Fibroblast of lung (primary cell): Measurements from ENCODE around the gene BORCS6. TPM values are rescaled to one million over a fixed set of nuclear protein-coding genes. Genes with fewer than 3 reads are reported as not detected.

Source experiments
- DNase-seq, 2 donors: peaks; one replicate each; pipeline versions ENCODE4 v3.0.0 to v3.0.0-alpha.2; 2010; ENCODE audit warnings: low read depth in 2 of 2
- H2AFZ ChIP-seq: 2 replicates; pipeline ENCODE4 v1.5.1; 2012; ENCODE audit warnings: low read length, control low read depth, inconsistent platforms
- H3K27ac ChIP-seq: 2 replicates; pipeline ENCODE4 v1.5.1; 2011; ENCODE audit warnings: low read length, control low read depth; ENCODE audit not compliant: insufficient read depth
- H3K27me3 ChIP-seq: 2 replicates; pipeline ENCODE4 v1.5.1; 2011; ENCODE audit warnings: mild to moderate bottlenecking, low read length; ENCODE audit not compliant: control insufficient read depth, insufficient read depth
- H3K36me3 ChIP-seq: 2 replicates; pipeline ENCODE4 v1.5.1; 2011; ENCODE audit warnings: low read length; ENCODE audit not compliant: control insufficient read depth, insufficient read depth
- H3K4me1 ChIP-seq: 2 replicates; pipeline ENCODE4 v1.5.1; 2011; ENCODE audit warnings: low read length; ENCODE audit not compliant: control insufficient read depth, insufficient read depth; ENCODE audit errors: extremely low read depth
- H3K4me2 ChIP-seq: 2 replicates; pipeline ENCODE4 v1.5.1; 2011; ENCODE audit warnings: low read length, control low read depth; ENCODE audit not compliant: insufficient read depth; ENCODE audit errors: extremely low read depth
- H3K4me3 ChIP-seq, 4 experiments: fragments of 200-600 bp in 1 of 4; sonication (generic) in 1 of 4; replicated peaks in 1 of 4; 2 replicates each; pipeline ENCODE4 v1.5.1; 2011 to 2016; ENCODE audit warnings: low read length in 4 of 4, low read depth in 3 of 4, mild to moderate bottlenecking in 3 of 4, control low read depth in 2 of 4, inconsistent platforms in 1 of 4, mixed read lengths in 1 of 4; ENCODE audit not compliant: insufficient read depth in 1 of 4; ENCODE audit errors: control extremely low read depth in 1 of 4
- H3K79me2 ChIP-seq: 2 replicates; pipeline ENCODE4 v1.5.1; 2012; ENCODE audit warnings: mild to moderate bottlenecking, low read length, inconsistent platforms; ENCODE audit not compliant: control insufficient read depth, insufficient read depth
- H3K9ac ChIP-seq: 2 replicates; pipeline ENCODE4 v1.5.1; 2011; ENCODE audit warnings: mild to moderate bottlenecking, low read length, control low read depth; ENCODE audit not compliant: insufficient read depth
- H3K9me3 ChIP-seq: 2 replicates; pipeline ENCODE4 v1.5.1; 2012; ENCODE audit warnings: low read depth, low read length; ENCODE audit not compliant: control insufficient read depth, insufficient read depth
- H4K20me1 ChIP-seq: 2 replicates; pipeline ENCODE4 v1.5.1; 2011; ENCODE audit warnings: low read length; ENCODE audit not compliant: control insufficient read depth, insufficient read depth; ENCODE audit errors: extremely low read depth
- EZH2 ChIP-seq: IDR thresholded peaks from 2 replicates; pipeline ENCODE4 v1.5.1; 2012; ENCODE audit warnings: low read length, control low read depth, mild to moderate bottlenecking; ENCODE audit errors: missing control alignments
- polyA plus RNA-seq, 2 donors: library from polyadenylated mRNA; depleted of rRNA in 1 of 2; stranded (reverse) in 1 of 2; unstranded in 1 of 2; fragments of >200 nt; gene quantifications; 2 replicates each; pipeline ENCODE4 v1.2.1, GENCODE V29; 2011 to 2012; ENCODE audit warnings: missing spikeins in 1 of 2
- total RNA-seq: library from RNA; depleted of rRNA; stranded (reverse); fragments of >200 nt; gene quantifications from 2 replicates; pipeline ENCODE4 v1.2.1, GENCODE V29; 2014
- TF ChIP-seq, protein P1 (sequence below), 2 donors: IDR thresholded peaks in 1 of 2; conservative IDR thresholded peaks in 1 of 2; 1 replicate in 1 of 2; 2 replicates in 1 of 2; pipeline ENCODE4 v1.5.1; 2011 to 2012; ENCODE audit warnings: low read length in 2 of 2, control low read depth in 1 of 2, inconsistent platforms in 1 of 2, low read depth in 1 of 2, mild to moderate bottlenecking in 1 of 2

Gene BORCS6
- total and polyA plus RNA-seq, 2 donors (not counting 1 experiment from before 2014, with no cell fraction given), result 2.9 to 11.4 TPM

DNA sequence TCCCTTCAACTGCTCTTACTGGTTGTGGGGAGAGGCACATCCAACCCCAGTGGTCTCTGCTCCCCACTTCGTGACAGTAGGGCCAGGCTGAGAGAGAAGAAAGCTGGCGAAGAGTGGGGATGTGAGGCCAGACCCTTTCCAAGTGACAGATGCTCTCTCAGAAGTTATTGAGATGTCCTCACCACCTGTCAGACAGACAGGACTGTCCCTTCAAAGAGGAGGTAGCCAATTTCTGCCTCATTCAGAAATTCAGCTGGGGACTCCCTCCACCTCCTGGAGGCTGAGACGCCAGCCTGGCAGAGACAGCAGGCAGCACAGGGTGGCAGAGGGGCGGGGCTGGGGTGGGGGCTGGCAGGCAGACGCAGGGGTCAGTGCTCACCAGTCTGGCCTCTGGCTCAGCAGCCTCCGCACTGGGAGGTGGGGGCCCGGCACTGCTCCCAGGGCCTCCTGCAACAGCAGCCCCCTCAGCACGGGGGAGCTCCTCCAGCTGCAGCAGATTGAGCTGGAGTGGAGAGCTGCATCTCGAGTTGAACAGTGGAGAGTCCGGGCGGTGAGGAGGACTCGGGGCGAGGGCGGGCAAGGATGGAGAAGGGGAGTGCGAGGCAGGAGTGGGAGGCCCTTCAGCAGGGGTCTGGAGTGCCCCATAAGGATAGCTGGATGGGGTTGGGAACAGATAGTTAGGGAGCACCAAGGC is 46.9 kb downstream of the BORCS6 start:
- H4K20me1 ChIP-seq, result no peaks in the 10 kb centered on the region
- H3K9me3 ChIP-seq, result no peaks in the 10 kb centered on the region
- H2AFZ ChIP-seq, result no peak overlapping the region
- no peak for TF ChIP-seq EZH2
- TF ChIP-seq, protein P1, sequence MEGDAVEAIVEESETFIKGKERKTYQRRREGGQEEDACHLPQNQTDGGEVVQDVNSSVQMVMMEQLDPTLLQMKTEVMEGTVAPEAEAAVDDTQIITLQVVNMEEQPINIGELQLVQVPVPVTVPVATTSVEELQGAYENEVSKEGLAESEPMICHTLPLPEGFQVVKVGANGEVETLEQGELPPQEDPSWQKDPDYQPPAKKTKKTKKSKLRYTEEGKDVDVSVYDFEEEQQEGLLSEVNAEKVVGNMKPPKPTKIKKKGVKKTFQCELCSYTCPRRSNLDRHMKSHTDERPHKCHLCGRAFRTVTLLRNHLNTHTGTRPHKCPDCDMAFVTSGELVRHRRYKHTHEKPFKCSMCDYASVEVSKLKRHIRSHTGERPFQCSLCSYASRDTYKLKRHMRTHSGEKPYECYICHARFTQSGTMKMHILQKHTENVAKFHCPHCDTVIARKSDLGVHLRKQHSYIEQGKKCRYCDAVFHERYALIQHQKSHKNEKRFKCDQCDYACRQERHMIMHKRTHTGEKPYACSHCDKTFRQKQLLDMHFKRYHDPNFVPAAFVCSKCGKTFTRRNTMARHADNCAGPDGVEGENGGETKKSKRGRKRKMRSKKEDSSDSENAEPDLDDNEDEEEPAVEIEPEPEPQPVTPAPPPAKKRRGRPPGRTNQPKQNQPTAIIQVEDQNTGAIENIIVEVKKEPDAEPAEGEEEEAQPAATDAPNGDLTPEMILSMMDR (conservative IDR thresholded peaks at IDR 0.05 in 1 of 2, IDR thresholded peaks at IDR 0.05 in 1 of 2; ENCODE audit: low read depth in 1 of 2, low read length in 2 of 2), result no peak
- no peak for DNase-seq
- H3K4me1 ChIP-seq, result peaks cover 3% of the 10 kb centered on the region
- no peak overlapping the region for H3K9ac ChIP-seq
- H3K27me3 ChIP-seq, result no peaks in the 10 kb centered on the region
- H3K79me2 ChIP-seq, result no peaks in the 10 kb centered on the region
- H3K4me3 ChIP-seq, result no peak overlapping the region
- H3K4me2 ChIP-seq, result no peak overlapping the region
- no peak overlapping the region for H3K27ac ChIP-seq
- peaks cover 35% of the 10 kb centered on the region for H3K36me3 ChIP-seq

DNA sequence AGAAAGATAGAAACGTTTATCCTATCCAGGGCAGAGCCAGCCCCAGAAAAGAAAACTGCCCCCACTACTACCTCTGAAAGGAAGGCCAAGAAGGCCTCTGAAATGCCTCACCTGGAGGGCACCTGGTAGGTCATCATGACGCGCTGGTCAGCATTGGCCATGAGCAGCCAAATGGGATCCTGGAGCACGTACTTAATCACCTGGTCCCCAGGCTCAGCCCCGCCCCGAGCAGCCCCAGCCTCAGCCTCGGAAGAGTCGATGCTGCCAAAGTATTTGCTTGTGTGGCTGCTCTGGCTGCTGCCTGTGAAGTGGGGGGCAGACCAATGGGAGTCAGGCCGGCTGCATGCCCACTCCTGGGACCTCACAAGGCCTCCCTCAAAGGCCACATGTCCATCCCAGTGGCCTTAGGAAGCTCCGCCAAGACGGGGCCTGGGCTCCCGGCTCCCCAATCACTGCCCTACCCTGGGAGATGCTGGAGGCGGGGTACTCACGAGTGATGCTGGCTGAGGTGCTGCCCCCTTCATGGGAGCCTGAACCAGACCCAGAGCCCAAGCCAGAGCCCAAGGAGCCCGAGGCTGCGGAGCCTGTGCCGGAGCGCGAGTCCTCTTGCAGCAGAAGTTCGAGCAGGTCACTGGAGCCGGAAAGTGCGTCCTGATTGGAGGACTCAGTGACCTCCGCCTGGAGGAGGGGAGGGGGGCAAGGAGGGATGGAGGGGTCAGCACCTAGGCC is 47.7 kb downstream of the BORCS6 start:
- H4K20me1 ChIP-seq, result no peaks in the 10 kb centered on the region
- H3K36me3 ChIP-seq, result peaks cover 29% of the 10 kb centered on the region
- no peak overlapping the region for H2AFZ ChIP-seq
- TF ChIP-seq, protein P1 (conservative IDR thresholded peaks at IDR 0.05 in 1 of 2, IDR thresholded peaks at IDR 0.05 in 1 of 2; ENCODE audit: low read depth in 1 of 2, low read length in 2 of 2), result no peak
- TF ChIP-seq EZH2, result no peak
- peaks cover 8% of the 10 kb centered on the region for H3K4me1 ChIP-seq
- no peak overlapping the region for H3K4me3 ChIP-seq
- H3K4me2 ChIP-seq, result no peak overlapping the region
- no peaks in the 10 kb centered on the region for H3K79me2 ChIP-seq
- no peak overlapping the region for H3K9ac ChIP-seq
- H3K27me3 ChIP-seq, result no peaks in the 10 kb centered on the region
- no peak for DNase-seq
- H3K27ac ChIP-seq, result no peak overlapping the region
- H3K9me3 ChIP-seq, result no peaks in the 10 kb centered on the region

GRCh38 chr17:8141741-8142140 is 48.2 kb downstream of the BORCS6 start:
- no peaks in the 10 kb centered on the region for H4K20me1 ChIP-seq
- H3K4me1 ChIP-seq, result peaks cover 8% of the 10 kb centered on the region
- H2AFZ ChIP-seq, result no peak overlapping the region
- no peak overlapping the region for H3K4me3 ChIP-seq
- H3K4me2 ChIP-seq, result no peak overlapping the region
- no peak overlapping the region for H3K27ac ChIP-seq
- peaks cover 25% of the 10 kb centered on the region for H3K36me3 ChIP-seq
- no peak for DNase-seq
- TF ChIP-seq EZH2, result no peak
- TF ChIP-seq, protein P1 (conservative IDR thresholded peaks at IDR 0.05 in 1 of 2, IDR thresholded peaks at IDR 0.05 in 1 of 2; ENCODE audit: low read depth in 1 of 2, low read length in 2 of 2), result no peak
- no peak overlapping the region for H3K9ac ChIP-seq
- no peaks in the 10 kb centered on the region for H3K9me3 ChIP-seq
- H3K27me3 ChIP-seq, result no peaks in the 10 kb centered on the region
- no peaks in the 10 kb centered on the region for H3K79me2 ChIP-seq
